Mucosa of descending colon (tissue), 3 donors: ENCODE results near the gene PDSS2. TPM values are rescaled to one million over a fixed set of nuclear protein-coding genes. Genes with fewer than 3 reads are reported as not detected.

Experiments used
- ATAC-seq: fragments of 200-7000 bp; cut with Tn5 transposase; one replicate; pipeline ENCODE4 v1.9.1; 2020; ENCODE audit warnings: mild to moderate bottlenecking, moderate library complexity
- DNase-seq, 3 donors: peaks; one replicate each; pipeline ENCODE4 v3.0.0-alpha.2; 2020
- H3K36me3 ChIP-seq: fragments of 200-600 bp; one replicate; pipeline ENCODE4 v1.8.0; 2021; ENCODE audit warnings: low read depth, mild to moderate bottlenecking
- H3K4me1 ChIP-seq: fragments of 200-600 bp; one replicate; pipeline ENCODE4 v1.8.0; 2021; ENCODE audit warnings: low read depth, mild to moderate bottlenecking
- H3K4me3 ChIP-seq: fragments of 200-600 bp; one replicate; pipeline ENCODE4 v1.8.0; 2021; ENCODE audit warnings: mild to moderate bottlenecking
- H3K9me3 ChIP-seq: fragments of 200-600 bp; one replicate; pipeline ENCODE4 v1.8.0; 2021; ENCODE audit warnings: mild to moderate bottlenecking
- intact Hi-C, 2 donors: fragments of 100-400 bp; cut with DNase I in 1 of 2; cut with micrococcal nuclease in 1 of 2; formaldehyde crosslinking; loops; one replicate each; pipeline versions ENCODE4 v1.11.0 to v1.11.1; 2022; cut with DNase I, micrococcal nuclease
- total RNA-seq, 3 donors: library from RNA; stranded (reverse); fragmentation: NEBNext Ultra II Directional in 2 of 3; extraction: Animal tissue kit (Norgen Biotek cat#: 25700) in 2 of 3; gene quantifications; one replicate each; pipeline versions ENCODE4 v1.2.1 to v1.2.4, GENCODE V29; 2021 to 2023
- TF ChIP-seq, protein P1 (sequence below): fragments of 200-600 bp; IDR thresholded peaks from one replicate; pipeline ENCODE4 v1.8.0; 2022; ENCODE audit warnings: antibody characterized with exemption, mild to moderate bottlenecking
- donor health status: DM: no; HTN: no; CAD: no; lungs with moderate emphysema.
- donor health status: DM: no; HTN: no; CAD: no.
- donor health status: DM: no; HTN: yes; CAD: no.

The PDSS2 gene
- total RNA-seq, 3 donors from 2014 or later, result 16.2 to 26.3 (median 25.6) TPM

DNA sequence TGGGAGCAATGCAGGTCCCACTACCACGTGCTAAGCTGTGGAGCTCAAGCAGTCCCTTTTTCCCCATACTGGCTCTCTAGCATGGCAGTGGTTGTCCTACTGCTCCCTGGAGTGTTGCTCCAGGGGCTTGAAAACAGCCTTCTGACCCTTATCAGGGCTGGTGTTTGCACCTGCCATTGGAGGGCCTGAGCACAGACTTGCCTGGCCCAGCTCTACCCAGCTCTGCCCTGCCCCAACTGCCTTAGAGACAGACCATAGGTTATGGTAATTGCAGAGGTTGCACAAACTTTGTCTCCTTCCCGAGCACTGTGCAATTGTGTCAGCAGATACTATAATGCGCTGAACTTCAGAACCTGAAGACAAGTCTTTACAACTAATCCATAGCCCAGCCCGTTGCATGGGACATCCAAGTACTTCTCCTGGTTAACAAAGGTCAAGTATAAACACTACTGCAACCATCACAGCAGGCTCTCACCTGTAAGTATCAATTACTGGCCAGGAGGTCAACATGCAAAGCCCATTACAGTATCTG lies 58.7 kb downstream of the PDSS2 start:
- Histone ChIP-seq H3K36me3 (no peaks in the 10 kb centered on the region), H3K4me1 (peaks cover 13% of the 10 kb centered on the region), H3K4me3 (no peak overlapping the region), H3K9me3 (peaks cover 23% of the 10 kb centered on the region)
- ATAC-seq (peak; percentile 66), DNase-seq (peak in 1 of 3 donors; percentile 26)
- intact Hi-C loops, result no loop called here
- TF ChIP-seq, protein P1, sequence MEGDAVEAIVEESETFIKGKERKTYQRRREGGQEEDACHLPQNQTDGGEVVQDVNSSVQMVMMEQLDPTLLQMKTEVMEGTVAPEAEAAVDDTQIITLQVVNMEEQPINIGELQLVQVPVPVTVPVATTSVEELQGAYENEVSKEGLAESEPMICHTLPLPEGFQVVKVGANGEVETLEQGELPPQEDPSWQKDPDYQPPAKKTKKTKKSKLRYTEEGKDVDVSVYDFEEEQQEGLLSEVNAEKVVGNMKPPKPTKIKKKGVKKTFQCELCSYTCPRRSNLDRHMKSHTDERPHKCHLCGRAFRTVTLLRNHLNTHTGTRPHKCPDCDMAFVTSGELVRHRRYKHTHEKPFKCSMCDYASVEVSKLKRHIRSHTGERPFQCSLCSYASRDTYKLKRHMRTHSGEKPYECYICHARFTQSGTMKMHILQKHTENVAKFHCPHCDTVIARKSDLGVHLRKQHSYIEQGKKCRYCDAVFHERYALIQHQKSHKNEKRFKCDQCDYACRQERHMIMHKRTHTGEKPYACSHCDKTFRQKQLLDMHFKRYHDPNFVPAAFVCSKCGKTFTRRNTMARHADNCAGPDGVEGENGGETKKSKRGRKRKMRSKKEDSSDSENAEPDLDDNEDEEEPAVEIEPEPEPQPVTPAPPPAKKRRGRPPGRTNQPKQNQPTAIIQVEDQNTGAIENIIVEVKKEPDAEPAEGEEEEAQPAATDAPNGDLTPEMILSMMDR, result no peak

DNA sequence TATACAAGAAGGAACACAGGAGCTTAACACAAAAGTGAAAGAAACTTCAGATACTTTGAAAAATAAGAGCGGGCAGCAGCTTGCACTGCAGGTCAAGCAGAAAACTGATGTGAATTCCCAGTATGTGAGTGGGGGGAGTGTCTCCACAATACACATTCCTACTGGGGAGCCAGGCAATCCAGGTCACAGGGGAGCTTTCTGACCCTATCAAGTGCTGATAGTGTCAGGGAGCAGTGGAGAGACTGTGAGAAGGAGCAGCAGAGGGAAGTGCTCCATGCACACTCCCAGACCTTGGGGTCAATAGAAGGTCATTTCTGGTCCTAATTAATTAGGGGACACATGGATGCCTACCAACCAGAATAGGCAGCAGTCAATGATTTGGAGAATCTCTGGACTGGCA lies 59.4 kb downstream of the PDSS2 start:
- no peak for ATAC-seq
- DNase-seq, result no peak
- H3K9me3 ChIP-seq, result peaks cover 20% of the 10 kb centered on the region
- H3K36me3 ChIP-seq, result no peaks in the 10 kb centered on the region
- no peak overlapping the region for H3K4me3 ChIP-seq
- TF ChIP-seq, protein P1, result no peak
- peaks cover 15% of the 10 kb centered on the region for H3K4me1 ChIP-seq
- intact Hi-C loops, result no loop called here

DNA sequence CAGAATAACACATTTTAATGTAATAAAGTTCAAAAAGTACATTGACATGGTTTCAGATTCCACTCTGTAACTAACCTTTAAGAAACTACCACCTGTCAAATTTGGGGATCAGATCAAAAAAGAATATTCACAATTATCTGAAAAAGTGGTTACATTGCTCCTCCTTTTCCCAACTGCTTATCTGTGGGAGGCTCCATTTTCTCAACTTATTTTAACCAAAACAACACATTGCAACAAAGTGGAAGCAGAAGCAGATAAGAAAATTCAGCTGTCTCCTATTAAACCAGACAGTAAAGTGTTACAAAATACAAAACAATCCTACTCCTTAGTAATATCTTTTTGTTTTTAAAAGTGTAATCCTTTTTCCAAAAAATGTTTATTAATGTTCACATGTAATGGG lies 61.4 kb downstream of the PDSS2 start:
- Histone ChIP-seq H3K4me1 (peaks cover 15% of the 10 kb centered on the region), H3K36me3 (no peaks in the 10 kb centered on the region), H3K4me3 (no peak overlapping the region), H3K9me3 (peaks cover 20% of the 10 kb centered on the region)
- intact Hi-C loops, result no loop called here
- ATAC-seq (no peak), DNase-seq (no peak)
- TF ChIP-seq, protein P1, result no peak

DNA sequence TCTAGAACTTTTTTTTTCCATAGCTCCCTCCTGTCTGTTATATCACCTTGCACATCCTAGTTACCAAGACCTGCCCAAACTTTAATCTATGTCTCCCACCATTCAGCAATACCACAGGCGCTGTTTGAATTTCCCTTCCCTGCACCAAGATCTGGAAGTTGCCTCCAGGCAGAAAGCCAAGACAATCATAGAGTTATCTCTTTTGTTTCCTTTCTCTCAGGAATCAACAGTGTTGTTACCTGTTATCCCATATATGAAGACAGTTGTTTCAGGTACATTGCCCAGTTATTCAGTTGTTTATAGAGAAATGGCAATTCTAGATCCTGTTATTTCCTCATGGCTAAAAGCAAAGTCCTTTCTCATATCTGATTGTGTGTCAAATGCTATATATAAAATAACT lies 63.2 kb downstream of the PDSS2 start:
- TF ChIP-seq, protein P1, result no peak
- Histone ChIP-seq H3K4me1 (peaks cover 15% of the 10 kb centered on the region), H3K9me3 (peaks cover 10% of the 10 kb centered on the region), H3K36me3 (no peaks in the 10 kb centered on the region), H3K4me3 (no peak overlapping the region)
- DNase-seq (peak in 1 of 3 donors; percentile 73), ATAC-seq (peak; percentile 90)
- intact Hi-C loops, result no loop called here

DNA sequence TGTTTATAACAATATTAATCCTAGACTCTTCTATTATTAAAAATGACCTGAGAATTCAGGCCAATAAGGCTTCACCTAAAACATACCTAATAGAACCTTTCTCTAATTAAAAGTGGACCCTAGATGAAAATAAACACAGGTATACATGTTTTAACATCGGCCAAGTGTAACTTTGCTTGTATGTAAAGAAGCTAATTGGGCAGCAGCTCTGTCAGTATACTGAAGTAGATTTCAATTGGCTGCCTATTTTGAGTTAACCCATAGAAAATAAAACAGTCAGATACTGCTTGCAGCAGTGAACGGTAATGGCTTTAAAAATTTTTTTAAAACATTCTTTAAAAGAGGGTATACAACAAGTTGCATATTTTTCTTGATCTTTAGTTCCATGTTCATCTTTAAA lies 67.3 kb downstream of the PDSS2 start:
- Histone ChIP-seq H3K9me3 (peaks cover 10% of the 10 kb centered on the region), H3K4me1 (peaks cover 9% of the 10 kb centered on the region), H3K4me3 (no peak overlapping the region), H3K36me3 (no peaks in the 10 kb centered on the region)
- DNase-seq (no peak), ATAC-seq (no peak)
- TF ChIP-seq, protein P1, result no peak
- intact Hi-C loops, result no loop called here
